Neural cell (in vitro differentiated cells): ENCODE measurements around the gene GLS2.

Experiments
- CTCF ChIP-seq: fragments of 450-650 bp; IDR thresholded peaks from 2 replicates; pipeline ENCODE4 v1.5.1; 2014; ENCODE audit warnings: antibody characterized with exemption, mild to moderate bottlenecking, moderate library complexity; ENCODE audit not compliant: poor library complexity, severe bottlenecking
- REST ChIP-seq: IDR thresholded peaks from 2 replicates; pipeline ENCODE4 v1.6.1; 2012; ENCODE audit warnings: borderline replicate concordance

- TF ChIP-seq CTCF (no peak), REST (no peak)
These were observed 34.6 kb upstream of the GLS2 start for GRCh38 chr12:56522411-56523193.
